ENCODE measurements around the gene TTBK1.

The TTBK1 gene

GRCh38 chr6:43254846-43255245 lies 11.6 kb downstream of the TTBK1 start:
- no peak for DNase-seq (ENCODE audit: low spot score)
- Mint-ChIP-seq H3K9me3 (no peaks in the 10 kb centered on the region), H3K27ac (no peak overlapping the region), H3K36me3 (ENCODE audit: low read depth) (no peaks in the 10 kb centered on the region), H3K4me3 (no peak overlapping the region), H3K4me1 (ENCODE audit: low read depth) (peaks cover 10% of the 10 kb centered on the region), H3K27me3 (ENCODE audit: low read depth) (peaks cover 13% of the 10 kb centered on the region)

DNA sequence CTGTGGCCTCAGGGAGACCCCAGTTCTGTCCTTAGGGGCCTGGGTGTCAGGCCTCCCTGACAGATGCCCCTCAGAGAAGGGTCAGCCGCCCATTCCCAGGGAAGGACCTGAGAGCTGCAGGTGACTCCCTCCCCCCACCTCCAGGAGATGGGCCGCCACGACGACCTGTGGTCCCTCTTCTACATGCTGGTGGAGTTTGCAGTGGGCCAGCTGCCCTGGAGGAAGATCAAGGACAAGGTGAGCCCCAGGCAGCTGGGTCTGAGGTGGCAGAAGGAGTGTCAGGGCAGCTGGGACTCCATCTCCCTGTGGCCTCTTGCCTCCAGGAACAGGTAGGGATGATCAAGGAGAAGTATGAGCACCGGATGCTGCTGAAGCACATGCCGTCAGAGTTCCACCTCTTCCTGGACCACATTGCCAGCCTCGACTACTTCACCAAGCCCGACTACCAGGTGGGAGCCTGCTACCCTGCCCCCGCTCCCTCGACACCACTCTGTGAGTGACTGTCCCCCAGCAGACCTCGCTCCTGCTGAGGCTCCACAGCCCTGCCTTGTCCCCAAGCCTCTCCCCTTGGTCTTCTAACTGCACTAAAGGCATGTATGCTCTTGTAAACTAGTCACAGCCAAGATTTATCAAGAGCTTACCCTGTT lies 12.2 kb downstream of the TTBK1 start:
- H3K4me1 Mint-ChIP-seq (ENCODE audit: low read depth) = peaks cover 10% of the 10 kb centered on the region
- no peak overlapping the region for H3K27ac Mint-ChIP-seq

GRCh38 chr6:43256670-43257366 lies 13.5 kb downstream of the TTBK1 start:
- Mint-ChIP-seq H3K36me3 (ENCODE audit: low read depth) (no peaks in the 10 kb centered on the region), H3K27ac (no peak overlapping the region), H3K9me3 (no peaks in the 10 kb centered on the region), H3K4me3 (no peak overlapping the region), H3K27me3 (ENCODE audit: low read depth) (peaks cover 3% of the 10 kb centered on the region), H3K4me1 (ENCODE audit: low read depth) (peaks cover 5% of the 10 kb centered on the region)
- DNase-seq (ENCODE audit: low spot score) = no peak

More for the DNA sequence above, 12.2 kb downstream of the TTBK1 start:
- no peak for DNase-seq (ENCODE audit: low spot score)
- Mint-ChIP-seq H3K36me3 (ENCODE audit: low read depth) (no peaks in the 10 kb centered on the region), H3K9me3 (no peaks in the 10 kb centered on the region), H3K27me3 (ENCODE audit: low read depth) (peaks cover 13% of the 10 kb centered on the region), H3K4me3 (no peak overlapping the region)

DNA sequence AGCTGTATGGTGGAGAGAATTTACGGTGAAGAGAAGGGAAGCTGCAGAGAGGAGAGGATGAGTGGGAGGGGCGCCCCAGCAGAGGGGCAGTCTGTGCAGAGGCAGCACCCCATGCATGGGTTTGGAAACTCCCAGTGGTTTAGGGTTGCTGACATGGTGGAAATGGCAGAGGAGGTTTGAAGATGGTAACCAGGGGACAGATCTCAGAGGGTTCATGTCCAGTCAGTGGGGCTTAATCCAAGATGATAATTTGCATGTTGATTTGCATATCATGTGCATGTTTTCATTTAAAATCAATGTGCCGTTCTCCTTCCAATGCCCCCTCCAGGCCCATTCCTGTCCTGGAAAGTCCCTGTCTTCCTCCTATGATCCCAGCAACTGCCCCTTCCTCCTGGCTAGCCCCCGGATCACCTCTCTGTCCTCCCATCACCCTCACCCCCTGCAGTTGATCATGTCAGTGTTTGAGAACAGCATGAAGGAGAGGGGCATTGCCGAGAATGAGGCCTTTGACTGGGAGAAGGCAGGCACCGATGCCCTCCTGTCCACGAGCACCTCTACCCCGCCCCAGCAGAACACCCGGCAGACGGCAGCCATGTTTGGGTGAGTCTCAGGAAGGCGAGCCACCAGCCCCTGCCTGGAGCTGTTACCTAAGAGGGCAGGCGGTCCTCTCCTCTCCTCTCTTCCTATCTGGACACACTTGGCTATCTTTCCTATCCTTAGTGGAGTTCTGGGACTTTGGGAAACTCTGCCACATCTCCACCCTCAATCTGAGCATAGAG lies 14.3 kb downstream of the TTBK1 start:
- Mint-ChIP-seq H3K27me3 (ENCODE audit: low read depth) (no peaks in the 10 kb centered on the region), H3K36me3 (ENCODE audit: low read depth) (no peaks in the 10 kb centered on the region), H3K27ac (no peak overlapping the region), H3K4me3 (no peak overlapping the region), H3K9me3 (no peaks in the 10 kb centered on the region), H3K4me1 (ENCODE audit: low read depth) (peaks cover 5% of the 10 kb centered on the region)
- DNase-seq (ENCODE audit: low spot score) = peak; percentile 65

GRCh38 chr6:43258180-43258579 lies 14.9 kb downstream of the TTBK1 start:
- no peak overlapping the region for H3K27ac Mint-ChIP-seq
- no peaks in the 10 kb centered on the region for H3K9me3 Mint-ChIP-seq
- H3K4me1 Mint-ChIP-seq (ENCODE audit: low read depth) = peaks cover 5% of the 10 kb centered on the region
- H3K4me3 Mint-ChIP-seq = no peak overlapping the region
- DNase-seq (ENCODE audit: low spot score) = no peak
- no peaks in the 10 kb centered on the region for H3K36me3 Mint-ChIP-seq (ENCODE audit: low read depth)
- no peaks in the 10 kb centered on the region for H3K27me3 Mint-ChIP-seq (ENCODE audit: low read depth)

DNA sequence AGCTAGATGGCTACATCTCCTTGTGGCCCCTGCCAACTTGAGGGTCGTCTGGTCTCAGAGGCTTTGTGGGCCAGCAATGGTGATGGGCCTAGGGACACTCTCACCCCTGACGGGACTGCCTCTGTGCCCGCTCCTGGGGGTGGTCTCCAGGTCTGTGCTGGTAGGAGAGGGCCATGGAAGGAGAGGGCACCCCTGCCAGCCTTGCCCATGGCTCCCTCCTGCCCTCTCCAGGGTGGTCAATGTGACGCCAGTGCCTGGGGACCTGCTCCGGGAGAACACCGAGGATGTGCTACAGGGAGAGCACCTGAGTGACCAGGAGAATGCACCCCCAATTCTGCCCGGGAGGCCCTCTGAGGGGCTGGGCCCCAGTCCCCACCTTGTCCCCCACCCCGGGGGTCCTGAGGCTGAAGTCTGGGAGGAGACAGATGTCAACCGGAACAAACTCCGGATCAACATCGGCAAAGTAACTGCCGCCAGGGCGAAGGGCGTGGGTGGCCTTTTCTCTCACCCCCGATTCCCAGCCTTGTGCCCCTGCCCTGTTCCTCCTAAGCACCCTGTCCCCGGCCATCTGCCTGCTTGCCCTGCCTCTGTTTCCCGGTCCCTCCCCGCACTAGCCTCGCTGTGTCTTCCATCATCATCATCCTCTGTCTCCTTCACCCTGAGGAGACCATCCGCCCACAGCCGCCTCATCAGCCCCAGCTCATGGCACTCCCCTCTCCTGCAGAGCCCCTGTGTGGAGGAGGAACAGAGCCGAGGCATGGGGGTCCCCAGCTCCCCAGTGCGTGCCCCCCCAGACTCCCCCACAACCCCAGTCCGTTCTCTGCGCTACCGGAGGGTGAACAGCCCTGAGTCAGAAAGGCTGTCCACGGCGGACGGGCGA lies 15.8 kb downstream of the TTBK1 start:
- Mint-ChIP-seq H3K4me1 (ENCODE audit: low read depth) (peaks cover 5% of the 10 kb centered on the region), H3K27me3 (ENCODE audit: low read depth) (no peaks in the 10 kb centered on the region), H3K36me3 (ENCODE audit: low read depth) (no peaks in the 10 kb centered on the region), H3K27ac (no peak overlapping the region), H3K9me3 (no peaks in the 10 kb centered on the region), H3K4me3 (no peak overlapping the region)
- DNase-seq (ENCODE audit: low spot score) = no peak

- Mint-ChIP-seq H3K9me3 (no peaks in the 10 kb centered on the region), H3K4me3 (no peak overlapping the region), H3K27ac (no peak overlapping the region), H3K27me3 (ENCODE audit: low read depth) (no peaks in the 10 kb centered on the region), H3K36me3 (ENCODE audit: low read depth) (no peaks in the 10 kb centered on the region), H3K4me1 (ENCODE audit: low read depth) (peaks cover 5% of the 10 kb centered on the region)
- DNase-seq (ENCODE audit: low spot score) = no peak
Observed at GRCh38 chr6:43260791-43261190, 17.5 kb downstream of the TTBK1 start.

GRCh38 chr6:43261198-43261597 lies 17.9 kb downstream of the TTBK1 start:
- Mint-ChIP-seq H3K4me3 (no peak overlapping the region), H3K9me3 (no peaks in the 10 kb centered on the region), H3K27me3 (ENCODE audit: low read depth) (no peaks in the 10 kb centered on the region), H3K27ac (no peak overlapping the region), H3K4me1 (ENCODE audit: low read depth) (peaks cover 5% of the 10 kb centered on the region), H3K36me3 (ENCODE audit: low read depth) (no peaks in the 10 kb centered on the region)
- DNase-seq (ENCODE audit: low spot score) = no peak

GRCh38 chr6:43262000-43262779 lies 18.9 kb downstream of the TTBK1 start:
- no peak overlapping the region for H3K4me3 Mint-ChIP-seq
- no peak for DNase-seq (ENCODE audit: low spot score)
- peaks cover 3% of the 10 kb centered on the region for H3K4me1 Mint-ChIP-seq (ENCODE audit: low read depth)
- H3K27me3 Mint-ChIP-seq (ENCODE audit: low read depth) = peaks cover 2% of the 10 kb centered on the region
- no peaks in the 10 kb centered on the region for H3K9me3 Mint-ChIP-seq
- no peak overlapping the region for H3K27ac Mint-ChIP-seq
- no peaks in the 10 kb centered on the region for H3K36me3 Mint-ChIP-seq (ENCODE audit: low read depth)

DNA sequence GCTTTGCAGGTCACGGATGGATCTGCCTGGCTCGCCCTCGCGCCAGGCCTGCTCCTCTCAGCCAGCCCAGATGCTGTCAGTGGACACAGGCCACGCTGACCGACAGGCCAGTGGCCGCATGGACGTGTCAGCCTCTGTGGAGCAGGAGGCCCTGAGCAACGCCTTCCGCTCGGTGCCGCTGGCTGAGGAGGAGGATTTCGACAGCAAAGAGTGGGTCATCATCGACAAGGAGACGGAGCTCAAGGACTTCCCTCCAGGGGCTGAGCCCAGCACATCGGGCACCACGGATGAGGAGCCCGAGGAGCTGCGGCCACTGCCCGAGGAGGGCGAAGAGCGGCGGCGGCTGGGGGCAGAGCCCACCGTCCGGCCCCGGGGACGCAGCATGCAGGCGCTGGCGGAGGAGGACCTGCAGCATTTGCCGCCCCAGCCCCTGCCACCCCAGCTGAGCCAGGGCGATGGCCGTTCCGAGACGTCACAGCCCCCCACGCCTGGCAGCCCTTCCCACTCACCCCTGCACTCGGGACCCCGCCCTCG lies 19.6 kb downstream of the TTBK1 start:
- H3K4me3 Mint-ChIP-seq = no peak overlapping the region
- H3K27me3 Mint-ChIP-seq (ENCODE audit: low read depth) = peaks cover 9% of the 10 kb centered on the region
- no peaks in the 10 kb centered on the region for H3K4me1 Mint-ChIP-seq (ENCODE audit: low read depth)
- H3K36me3 Mint-ChIP-seq (ENCODE audit: low read depth) = no peaks in the 10 kb centered on the region
- no peak for DNase-seq (ENCODE audit: low spot score)
- no peak overlapping the region for H3K27ac Mint-ChIP-seq
- no peaks in the 10 kb centered on the region for H3K9me3 Mint-ChIP-seq

DNA sequence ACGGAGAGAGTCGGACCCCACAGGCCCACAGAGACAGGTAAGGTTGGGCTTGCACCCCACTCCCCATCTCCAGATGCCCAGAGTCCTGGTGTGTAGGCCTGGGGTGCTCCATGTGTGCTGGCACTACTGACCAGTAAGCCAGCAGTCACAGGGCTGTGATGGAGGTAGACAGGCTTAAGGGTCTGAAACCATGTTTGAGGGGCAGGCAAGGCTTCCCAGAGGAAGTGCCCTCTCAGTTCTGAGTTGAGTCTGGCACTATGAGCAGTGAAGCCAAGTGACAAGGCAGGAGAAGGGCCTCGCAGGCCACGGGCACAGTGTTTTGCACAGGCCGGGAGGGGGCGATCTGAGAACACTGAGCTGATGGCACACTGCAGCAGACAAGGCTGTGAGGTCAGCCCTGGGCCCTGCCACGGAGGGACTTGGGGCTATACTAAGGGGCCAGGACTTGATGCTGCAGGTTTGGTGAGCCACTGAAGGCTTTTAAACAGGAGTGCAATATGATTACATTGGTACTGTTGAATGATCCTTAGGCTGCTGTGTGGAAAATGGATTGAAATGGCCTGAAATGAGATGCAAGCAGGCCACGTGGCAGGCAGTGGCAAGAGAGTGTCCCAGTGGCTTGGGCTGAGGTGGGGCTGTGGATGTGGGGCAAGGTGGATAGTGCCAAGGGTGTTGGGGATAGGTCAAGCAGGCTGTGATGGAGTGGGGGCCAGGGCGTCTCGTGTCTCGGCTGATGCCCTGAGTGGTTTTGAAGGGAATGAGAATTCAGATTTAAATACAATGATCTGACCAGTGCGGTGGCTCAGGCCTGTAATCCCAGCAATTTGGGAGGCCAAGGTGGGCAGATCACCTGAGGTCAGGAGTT lies 20.3 kb downstream of the TTBK1 start:
- peak; percentile 70 for DNase-seq (ENCODE audit: low spot score)
- H3K9me3 Mint-ChIP-seq = no peaks in the 10 kb centered on the region
- no peaks in the 10 kb centered on the region for H3K36me3 Mint-ChIP-seq (ENCODE audit: low read depth)
- H3K27me3 Mint-ChIP-seq (ENCODE audit: low read depth) = peaks cover 11% of the 10 kb centered on the region
- H3K4me3 Mint-ChIP-seq = no peak overlapping the region
- no peaks in the 10 kb centered on the region for H3K4me1 Mint-ChIP-seq (ENCODE audit: low read depth)
- H3K27ac Mint-ChIP-seq = no peak overlapping the region

DNA sequence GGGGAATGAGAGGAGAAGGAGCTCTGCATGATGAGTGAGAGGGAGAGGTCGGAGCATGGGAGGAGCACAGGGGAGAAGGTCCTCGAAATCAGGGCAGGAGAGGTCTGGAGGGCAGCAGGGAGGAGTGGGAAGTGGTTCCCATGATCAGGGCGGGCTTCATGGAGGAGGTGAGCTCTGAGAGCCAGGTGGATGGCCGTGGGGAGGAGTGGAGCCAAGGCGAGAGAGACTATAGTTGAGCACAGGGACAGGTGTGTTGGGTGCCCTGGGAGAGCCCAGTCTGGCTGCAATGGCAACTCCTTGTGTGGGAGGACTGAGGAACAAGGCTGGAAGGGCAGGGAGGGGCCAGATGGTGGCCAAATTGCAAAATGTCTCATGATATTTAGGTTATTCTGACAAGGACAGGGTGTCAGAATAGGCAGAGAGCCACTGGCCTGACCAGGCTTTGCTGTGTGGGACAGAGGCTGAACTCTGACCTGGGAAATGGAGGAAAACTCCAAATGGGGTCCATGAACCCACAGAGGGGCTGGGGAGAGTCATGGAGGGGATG lies 21.4 kb downstream of the TTBK1 start:
- no peak for DNase-seq (ENCODE audit: low spot score)
- peaks cover 4% of the 10 kb centered on the region for H3K4me1 Mint-ChIP-seq (ENCODE audit: low read depth)
- H3K36me3 Mint-ChIP-seq (ENCODE audit: low read depth) = no peaks in the 10 kb centered on the region
- no peak overlapping the region for H3K27ac Mint-ChIP-seq
- H3K9me3 Mint-ChIP-seq = no peaks in the 10 kb centered on the region
- no peak overlapping the region for H3K4me3 Mint-ChIP-seq
- H3K27me3 Mint-ChIP-seq (ENCODE audit: low read depth) = peaks cover 18% of the 10 kb centered on the region

Measured in T-helper 2 cell treated with Interferon-gamma antibody and Interleukin-4, amounts not matched to agents 5 μg/mL and 100 μg/mL, for 36 hours (primary cell).